ENCODE data around the gene HHATL. TPM values are rescaled to one million over a fixed set of nuclear protein-coding genes. Genes with fewer than 3 reads are reported as not detected.

HHATL gene
- total RNA-seq, 2 donors from 2014 or later, result 0.28 TPM; not detected in 1

GRCh38 chr3:42704136-42704841, 1.7 kb upstream of the HHATL start:
- DNase-seq (no peak), ATAC-seq (no peak)
- intact Hi-C loops (cut with DNase I, micrococcal nuclease), result no loop called here

DNA sequence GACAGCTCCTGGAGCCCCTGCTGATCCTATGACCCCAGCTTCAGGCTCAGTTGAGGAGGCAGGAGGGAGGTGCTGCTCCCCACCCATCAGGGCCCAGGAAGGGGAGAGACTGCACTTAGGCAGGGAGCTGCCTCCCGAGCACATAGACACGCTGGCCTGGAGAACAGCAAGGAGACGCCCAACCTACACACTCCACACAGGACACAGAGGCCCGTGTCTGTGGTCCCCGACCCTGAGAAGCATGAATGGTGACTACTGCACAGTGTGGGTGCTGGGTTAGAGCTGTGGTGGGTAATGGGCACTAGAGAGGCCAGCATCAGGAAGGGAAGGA, 1.1 kb upstream of the HHATL start:
- DNase-seq (no peak), ATAC-seq (no peak)
- intact Hi-C loops (cut with DNase I, micrococcal nuclease), result no loop called here

DNA sequence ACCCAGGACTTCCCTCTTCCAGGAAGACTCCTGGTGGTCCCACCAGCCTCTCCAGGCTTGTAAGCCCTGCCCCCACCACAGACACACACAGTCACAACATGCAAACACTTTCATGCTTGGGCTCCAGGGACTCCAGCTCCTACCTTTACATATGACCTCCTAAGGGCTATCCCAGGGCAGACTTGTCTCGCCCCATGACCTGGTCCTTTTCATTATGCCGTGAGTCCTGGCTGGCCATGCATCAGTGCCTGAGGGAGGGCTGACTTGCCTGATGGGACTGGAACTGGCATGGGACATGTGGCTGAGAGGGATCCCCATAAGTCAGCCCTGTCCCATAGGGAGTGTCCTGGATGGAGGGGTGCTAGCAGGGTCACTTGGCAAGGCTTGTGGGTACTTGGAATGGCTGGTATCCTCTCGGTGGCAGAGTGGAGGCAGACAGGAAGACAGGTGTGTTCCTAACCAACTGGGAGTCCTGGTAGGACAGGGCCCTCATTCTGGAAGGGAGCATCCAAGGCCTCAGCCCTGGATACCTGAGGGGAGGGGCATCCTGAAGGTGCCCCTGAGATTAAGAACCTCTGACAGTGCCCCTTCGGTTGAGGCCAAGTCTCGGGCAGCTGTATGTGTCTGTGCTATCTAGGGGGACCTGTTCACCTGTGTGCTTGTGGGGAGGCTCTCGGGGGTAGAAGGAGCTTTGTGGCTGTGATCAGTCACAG, 540 bp upstream of the HHATL start:
- intact Hi-C loops (cut with DNase I, micrococcal nuclease), result no loop called here
- DNase-seq, result no peak
- ATAC-seq, result no peak

- DNase-seq (peak; percentile 24 to 57), ATAC-seq (peak; percentile 78)
- intact Hi-C loops (cut with DNase I, micrococcal nuclease), result no loop called here
Observed at GRCh38 chr3:42701371-42702065, 1.1 kb downstream of the HHATL start.

GRCh38 chr3:42700366-42701288, 2.0 kb downstream of the HHATL start:
- intact Hi-C loops (cut with DNase I, micrococcal nuclease), result no loop called here
- DNase-seq (peak in 1 of 2 donors; percentile 21), ATAC-seq (no peak)

GRCh38 chr3:42699511-42699971, 3.1 kb downstream of the HHATL start:
- no peak for DNase-seq
- no peak for ATAC-seq
- intact Hi-C loops (cut with DNase I, micrococcal nuclease), result no loop called here

GRCh38 chr3:42698911-42699230, 3.7 kb downstream of the HHATL start:
- ATAC-seq, result no peak
- peak in 1 of 2 donors; percentile 18 for DNase-seq
- intact Hi-C loops (cut with DNase I, micrococcal nuclease), result no loop called here

DNA sequence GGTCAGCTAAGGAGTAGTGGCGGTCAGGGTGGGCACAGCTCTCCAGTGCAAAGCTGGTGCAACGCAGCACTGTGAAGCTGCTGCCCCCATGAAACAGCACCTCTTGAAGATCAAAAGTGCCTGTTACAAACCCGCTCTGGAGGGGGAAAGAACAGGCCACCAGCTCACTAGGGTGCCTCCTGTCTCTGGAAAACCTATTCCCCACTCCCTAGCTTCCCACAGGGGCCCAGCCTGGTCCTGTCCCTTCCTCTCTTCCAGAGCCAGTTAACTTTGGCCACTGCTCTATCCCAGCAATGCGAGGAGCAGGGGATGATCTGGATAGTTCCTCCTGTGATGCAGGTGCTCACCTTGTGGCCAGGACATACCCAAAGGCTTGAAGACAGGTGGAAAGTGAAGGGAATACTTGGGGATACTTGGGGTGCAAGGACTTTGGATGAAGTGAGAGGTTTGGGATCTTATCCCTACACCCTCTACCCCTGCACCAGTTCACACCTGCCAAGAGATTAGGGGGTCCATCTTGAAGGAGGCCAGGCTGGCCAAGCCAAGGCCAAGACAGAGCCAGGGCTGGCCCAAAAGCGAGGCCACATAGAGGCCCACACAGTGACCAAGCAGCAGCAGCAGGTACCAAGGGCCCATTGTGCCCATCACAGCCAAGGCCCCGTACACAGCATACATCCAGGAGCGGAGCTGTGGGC, 4.2 kb downstream of the HHATL start:
- DNase-seq (no peak), ATAC-seq (no peak)
- intact Hi-C loops (cut with DNase I, micrococcal nuclease), result no loop called here

- ATAC-seq (no peak), DNase-seq (no peak)
- intact Hi-C loops (cut with DNase I, micrococcal nuclease), result no loop called here
Observed at GRCh38 chr3:42697289-42698051, 5.1 kb downstream of the HHATL start.

DNA sequence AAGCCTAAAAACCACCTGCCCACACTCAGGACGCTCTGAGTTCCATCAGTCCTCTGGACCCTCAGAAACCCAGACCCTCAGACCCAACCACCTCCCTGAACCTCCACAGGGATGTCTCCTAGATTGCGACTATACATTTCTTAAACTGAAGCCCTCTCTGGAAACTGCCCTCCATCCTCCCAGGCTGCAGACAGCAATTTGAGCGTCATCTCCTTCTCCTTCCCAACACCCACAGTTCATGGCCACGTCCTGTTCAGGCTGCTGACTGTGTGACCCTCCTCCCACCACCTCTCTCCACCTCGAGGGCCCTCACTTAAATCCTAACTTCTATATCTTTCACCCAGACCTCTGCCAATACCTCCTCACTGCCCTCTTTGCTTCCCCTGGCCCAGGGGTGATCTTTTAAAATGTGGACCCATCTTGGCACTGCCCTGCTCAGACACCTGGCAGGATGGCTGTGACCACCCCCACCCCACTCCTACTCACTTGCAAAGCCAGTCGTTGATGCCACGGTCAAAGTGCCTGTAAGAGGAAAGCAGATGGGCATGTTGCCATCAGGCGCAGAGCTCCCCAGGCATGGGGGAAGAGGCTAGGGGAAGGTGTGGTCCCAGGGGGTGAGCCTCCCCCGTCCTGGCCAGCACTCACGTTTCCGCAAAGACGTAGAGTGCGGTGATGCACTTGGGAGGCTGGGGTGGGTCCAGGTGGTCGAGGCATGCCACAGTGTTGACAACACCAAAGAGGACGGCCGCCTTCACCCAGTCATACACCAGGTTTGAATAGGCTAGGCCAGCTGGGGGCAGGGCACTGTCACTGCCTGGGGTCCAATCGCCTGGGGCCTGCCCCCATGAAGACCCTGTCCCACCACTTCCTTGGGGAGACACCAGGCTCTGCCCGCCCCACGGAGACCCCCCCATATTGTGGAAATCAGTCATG, 6.0 kb downstream of the HHATL start:
- ATAC-seq (no peak), DNase-seq (no peak)
- intact Hi-C loops (cut with DNase I, micrococcal nuclease), result no loop called here

GRCh38 chr3:42694366-42694765, 8.2 kb downstream of the HHATL start:
- DNase-seq, result no peak
- no peak for ATAC-seq
- intact Hi-C loops (cut with DNase I, micrococcal nuclease), result no loop called here

GRCh38 chr3:42693530-42693930, 9.1 kb downstream of the HHATL start:
- ATAC-seq (no peak), DNase-seq (no peak)
- intact Hi-C loops (cut with DNase I, micrococcal nuclease), result no loop called here

DNA sequence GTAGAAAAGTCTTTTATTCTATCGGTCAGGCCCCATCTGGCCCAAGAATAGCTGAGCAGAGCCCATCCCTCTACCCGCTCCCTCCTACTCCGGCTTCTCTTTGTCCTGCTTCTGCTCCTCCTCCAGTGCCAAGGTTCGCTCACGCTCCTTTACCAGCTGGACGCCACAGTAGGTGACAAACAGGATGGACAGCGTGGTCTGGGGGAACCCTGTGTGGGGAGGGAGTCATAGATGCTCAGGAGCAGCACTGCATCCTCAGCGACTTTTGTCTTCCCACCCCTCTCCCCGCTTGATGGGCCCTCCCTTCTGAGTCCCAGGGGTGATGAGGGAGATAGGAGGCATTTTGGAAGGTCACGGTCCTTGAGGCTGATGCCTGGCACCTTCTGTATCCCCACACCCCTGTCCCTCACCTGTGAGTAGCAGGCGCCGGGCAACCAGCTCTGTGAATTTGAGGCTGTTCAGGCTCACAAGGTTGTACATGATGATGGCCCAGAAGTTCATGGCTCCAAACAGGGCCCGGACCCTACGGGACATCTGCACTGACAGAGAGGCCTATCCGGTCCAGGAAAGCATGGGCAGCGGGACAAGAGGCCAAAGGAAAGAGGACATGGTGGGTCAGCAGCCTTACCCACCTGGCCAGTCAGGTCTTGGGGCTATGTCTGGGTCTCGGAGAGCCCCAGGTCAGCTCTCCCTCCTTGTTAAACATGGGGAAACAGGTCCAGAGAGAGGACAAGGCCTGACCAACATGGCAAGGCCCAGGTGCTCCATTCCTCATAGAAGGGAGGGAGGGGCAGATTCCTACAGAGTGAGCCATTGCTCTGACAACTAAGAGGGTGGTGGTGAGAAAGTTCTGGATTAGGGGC, 9.7 kb downstream of the HHATL start:
- intact Hi-C loops (cut with DNase I, micrococcal nuclease), result no loop called here
- DNase-seq, result no peak
- no peak for ATAC-seq

- no peak for ATAC-seq
- no peak for DNase-seq
- intact Hi-C loops (cut with DNase I, micrococcal nuclease), result no loop called here
Observed at GRCh38 chr3:42691816-42692666, 10.6 kb downstream of the HHATL start.
